ENCODE data around the gene ERICH6B.

- no peak for TF ChIP-seq CTCF (conservative IDR thresholded peaks at IDR 0.05; ENCODE audit: low read length)
- TF ChIP-seq EZH2phosphoT487 (IDR thresholded peaks at IDR 0.05; ENCODE audit: borderline replicate concordance, low read depth, low read length), result no peak
Measured at GRCh38 chr13:45510672-45511071, 104.9 kb downstream of the ERICH6B start.
